GM19238 (cell line): ENCODE measurements around the gene EIF4A2.

Experiments used
- DNase-seq: peaks from one replicate; pipeline ENCODE4 v3.0.0; 2011; ENCODE audit warnings: low spot score; ENCODE audit not compliant: insufficient read length

Gene EIF4A2

DNA sequence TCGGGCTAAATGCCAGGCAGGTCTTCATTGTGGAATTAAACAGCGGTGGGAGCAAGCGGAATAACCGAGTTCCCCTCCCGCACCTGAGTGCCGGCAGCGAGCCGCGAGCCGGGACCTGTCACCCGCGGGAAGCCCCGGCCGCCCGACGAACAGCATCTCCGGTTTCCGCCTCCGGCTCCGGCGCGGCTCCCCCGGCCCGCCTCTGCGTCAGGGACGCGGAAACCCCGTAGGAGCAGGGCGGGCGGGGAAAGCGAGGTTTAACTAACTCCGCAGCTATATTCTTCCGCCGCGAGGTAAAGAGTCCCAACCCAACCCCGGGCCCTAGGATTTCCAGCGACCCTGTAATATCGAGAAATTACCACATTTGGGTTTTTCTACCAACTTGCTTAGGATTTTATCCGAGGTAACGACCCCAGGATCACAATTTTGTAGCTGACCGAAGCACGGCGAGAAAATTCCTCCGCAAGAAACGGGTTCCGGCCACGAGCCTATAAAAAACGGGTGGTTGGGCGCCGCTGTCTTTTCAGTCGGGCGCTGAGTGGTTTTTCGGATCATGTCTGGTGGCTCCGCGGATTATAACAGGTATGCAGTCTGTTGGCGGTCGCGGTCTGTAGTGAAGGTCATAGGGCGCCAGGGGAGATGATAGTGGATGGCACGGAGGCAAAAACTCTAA lies at the start of gene EIF4A2:
EIF4A2 (plus strand) TSS at position 520 of the 673 bp plus-strand sequence; CDS start at position 554, 34 bp downstream.
- DNase-seq: peak; percentile 74

DNA sequence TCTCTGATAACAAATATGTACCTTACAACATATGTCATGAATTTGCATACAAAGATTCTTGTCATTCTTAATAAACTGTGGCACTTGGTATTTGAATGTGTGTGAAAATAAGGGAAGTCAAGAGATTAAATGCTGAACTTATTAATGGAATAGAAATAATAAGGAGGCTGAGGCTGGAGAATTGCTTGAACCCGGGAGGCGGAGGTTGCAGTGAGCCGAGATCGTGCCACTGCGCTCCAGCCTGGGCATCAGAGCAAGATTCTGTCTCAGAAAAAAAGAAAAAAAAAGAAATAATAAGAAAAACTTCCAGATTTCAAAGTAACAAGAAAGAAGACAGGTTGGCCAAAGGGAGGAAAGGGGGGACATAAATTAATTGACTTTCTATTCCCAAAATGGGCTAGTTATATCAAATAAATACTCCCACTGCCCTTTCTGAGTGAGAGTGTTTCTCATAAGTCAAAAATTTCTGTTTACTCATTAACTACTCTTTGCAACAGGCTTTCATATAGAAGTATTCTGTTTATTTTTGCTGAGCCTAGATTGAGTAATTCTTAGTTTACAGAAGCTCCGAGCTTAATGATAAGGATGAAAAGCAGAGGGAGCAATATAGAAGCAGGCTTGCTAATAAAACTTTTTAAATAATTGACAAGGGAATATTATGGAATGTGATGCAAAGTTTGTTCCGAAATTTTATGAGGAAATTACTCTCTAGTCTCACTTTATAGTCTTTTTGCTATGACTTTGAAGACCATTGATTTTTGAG lies 40.6 kb upstream of the EIF4A2 start:
- no peak for DNase-seq

DNA sequence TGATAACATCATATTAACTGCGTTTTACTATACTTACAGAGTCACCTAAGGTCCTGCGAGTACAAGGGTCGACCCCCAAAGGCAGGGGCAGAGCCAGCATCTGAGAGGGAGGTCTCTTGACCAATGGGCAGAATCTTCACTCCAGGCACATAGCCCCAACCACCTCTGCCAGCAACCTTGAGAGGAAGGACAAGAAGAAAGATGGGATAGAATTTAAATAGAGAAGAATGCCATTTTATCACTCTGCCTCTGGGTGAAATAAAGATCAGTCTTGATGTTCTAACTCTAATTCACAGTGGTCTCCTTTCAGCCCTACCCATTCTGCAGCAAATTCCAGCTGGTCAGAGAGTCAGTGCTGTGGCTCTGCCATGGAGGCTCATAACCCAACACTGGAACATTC lies 39.7 kb upstream of the EIF4A2 start:
- no peak for DNase-seq

DNA sequence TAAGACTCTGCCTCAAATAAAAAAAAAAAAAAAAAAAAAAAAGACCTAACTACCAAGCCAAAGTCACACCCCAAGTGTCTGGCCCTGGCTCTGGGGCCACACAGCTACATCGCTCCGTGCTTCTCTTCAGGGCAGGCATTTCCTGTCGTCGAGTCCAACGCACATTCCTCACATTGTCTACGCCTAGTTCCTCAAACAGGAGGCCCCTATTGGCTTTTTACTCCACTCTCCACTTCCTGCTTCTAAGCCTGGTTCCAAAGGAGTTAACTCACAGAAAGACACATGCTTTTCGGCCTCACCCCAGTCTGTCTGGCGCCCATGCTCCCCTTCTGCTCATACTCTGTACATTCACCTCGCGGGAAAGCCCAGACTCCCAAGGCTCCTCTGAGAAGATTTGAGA lies 37.4 kb upstream of the EIF4A2 start:
- DNase-seq: no peak

DNA sequence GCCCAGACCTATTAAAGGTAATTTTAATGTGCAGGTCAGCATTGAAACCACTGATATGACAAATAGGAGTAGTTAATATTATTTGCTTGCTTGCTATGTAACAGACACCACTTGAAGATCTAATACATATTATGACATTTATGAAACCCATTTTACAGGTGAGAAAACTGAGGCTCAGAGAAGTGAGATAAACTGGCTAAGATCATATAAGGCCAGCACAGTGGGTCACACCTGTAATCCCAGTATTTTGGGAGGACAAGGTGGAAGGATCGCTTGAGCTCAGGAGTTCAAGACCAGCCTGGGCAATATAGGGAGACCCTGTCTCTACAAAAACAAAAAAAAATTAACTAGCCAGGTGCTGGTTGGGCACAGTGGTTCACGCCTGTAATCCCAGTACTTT lies 33.1 kb upstream of the EIF4A2 start:
- no peak for DNase-seq

DNA sequence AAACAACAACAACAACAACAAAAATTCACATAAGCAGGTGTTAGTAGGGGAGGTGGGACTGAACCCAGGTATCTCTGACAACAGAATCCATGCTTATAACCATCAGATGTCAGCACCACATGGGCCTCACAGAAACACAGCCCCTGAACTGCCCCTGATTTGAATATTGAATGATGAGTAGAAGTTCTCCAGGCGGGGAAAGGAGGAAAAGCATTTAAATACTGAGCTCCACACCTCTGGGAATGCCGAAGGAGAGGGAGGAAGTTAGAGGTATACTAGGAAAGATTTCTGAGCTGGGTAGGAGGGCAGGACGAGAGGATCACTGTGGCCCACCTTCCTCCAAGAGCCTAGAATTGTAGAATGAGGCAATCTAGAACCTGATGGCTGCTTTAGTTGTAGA lies 31.9 kb upstream of the EIF4A2 start:
- no peak for DNase-seq

DNA sequence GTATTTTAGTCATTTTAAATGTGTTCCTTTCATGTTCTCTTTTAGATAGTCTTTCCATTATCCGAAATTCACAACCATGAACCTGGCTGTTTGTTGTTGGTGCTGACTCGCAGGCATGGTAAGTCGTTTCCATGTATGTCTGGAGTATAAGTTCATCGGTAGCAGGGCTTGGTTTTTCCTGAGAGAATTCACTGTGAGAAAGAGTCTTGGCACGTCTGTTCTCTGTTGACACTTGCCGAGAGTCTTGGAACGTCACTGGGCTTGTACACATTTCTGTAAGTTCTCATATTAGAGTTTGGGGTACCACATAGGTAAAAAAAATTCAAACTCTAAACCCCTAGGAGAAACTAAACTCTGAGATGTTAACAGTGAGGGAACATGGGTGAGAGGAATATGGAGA lies 29.4 kb upstream of the EIF4A2 start:
- no peak for DNase-seq

DNA sequence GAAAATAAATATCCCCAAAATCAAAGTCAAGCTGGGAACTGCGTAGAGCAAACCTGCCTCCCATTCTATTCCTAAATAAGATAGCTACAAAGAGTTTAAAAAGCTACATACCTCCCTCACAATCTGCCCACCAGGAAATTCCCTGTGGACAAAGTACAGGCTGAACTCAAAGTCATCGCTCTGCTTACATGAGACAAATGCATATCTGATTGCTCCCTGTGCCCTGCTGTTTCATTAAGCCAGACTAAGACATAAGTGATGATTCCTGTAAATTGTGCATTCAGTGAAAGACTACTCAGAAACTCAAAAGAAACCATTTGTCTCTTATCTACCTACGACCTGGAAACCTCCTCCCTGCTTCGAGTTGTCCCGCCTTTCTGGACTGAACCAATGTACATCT lies 28.5 kb upstream of the EIF4A2 start:
- no peak for DNase-seq

DNA sequence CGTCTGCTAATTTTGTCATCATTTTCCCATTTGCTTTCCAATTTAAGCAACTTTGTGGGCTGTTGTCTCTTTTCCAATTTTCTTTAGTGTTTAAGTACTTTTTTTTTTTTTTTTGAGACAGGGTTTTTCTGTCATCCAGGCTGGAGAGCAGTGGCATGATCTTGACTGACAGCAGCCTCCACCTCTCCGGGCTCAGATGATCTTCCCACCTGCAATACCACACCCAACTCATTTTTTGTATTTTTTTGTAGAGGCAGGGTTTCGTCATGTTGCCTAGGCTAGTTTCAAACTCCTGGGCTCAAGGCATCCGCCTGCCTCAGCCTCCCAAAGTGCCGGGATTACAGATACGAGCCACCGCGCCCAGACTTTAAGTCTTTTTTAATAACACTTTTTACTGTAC lies 26.2 kb upstream of the EIF4A2 start:
- no peak for DNase-seq

DNA sequence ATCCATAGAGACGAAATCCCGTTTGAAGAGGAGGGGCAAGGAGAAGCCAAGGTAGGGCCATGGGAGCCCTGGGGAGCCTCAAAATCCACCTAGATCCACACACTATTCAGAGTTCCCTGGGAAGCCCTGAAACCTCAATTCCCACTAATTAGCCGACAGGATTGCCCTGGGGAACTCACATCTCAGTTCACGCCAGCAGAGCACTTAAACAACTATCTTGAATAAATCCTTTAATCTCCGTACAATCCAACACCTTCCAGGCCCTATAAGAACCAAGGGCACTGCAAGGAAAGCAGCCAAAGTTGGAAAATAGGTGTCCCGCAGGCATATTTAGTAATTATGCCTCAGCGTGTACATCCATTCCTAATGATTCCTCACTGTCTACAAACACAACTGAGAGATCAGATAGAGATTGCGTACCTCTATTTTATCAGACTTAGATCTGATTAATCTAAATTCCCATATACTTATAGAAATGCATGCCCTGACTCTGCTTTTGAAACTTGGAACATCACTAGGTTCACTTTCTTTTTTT lies 25.6 kb upstream of the EIF4A2 start:
- no peak for DNase-seq

DNA sequence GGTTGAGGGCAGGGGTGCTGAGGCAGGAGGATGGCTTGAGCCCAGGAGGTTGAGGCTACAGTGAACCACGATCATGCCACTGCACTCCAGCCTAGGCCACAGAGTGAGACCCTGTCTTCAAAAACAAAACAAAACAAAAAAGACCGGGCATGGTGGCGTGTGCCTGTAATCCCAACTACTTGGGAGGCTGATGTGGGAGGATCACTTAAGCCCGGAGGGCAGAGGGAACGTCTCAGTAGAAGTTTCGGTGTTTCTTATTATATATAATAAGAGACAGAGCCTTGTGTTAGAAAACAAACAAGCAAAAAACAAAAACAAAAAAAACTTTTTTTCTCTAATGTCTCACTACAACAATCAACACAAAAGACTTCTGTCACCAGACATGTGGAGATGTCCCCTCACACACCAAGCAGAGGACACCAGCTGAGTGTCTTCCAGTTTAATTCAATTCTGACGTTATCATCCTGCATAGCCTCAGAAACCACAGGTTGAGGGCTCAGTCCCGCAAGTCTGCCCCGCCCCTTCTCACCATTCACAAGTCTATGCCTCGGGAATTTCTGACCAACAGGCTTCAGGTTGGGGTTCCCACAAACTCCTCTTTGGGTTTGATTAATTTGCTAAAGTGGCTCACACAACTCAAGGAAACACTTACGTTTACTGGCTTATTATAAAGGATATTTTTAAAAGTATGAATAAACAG lies 24.0 kb upstream of the EIF4A2 start:
- DNase-seq: no peak

DNA sequence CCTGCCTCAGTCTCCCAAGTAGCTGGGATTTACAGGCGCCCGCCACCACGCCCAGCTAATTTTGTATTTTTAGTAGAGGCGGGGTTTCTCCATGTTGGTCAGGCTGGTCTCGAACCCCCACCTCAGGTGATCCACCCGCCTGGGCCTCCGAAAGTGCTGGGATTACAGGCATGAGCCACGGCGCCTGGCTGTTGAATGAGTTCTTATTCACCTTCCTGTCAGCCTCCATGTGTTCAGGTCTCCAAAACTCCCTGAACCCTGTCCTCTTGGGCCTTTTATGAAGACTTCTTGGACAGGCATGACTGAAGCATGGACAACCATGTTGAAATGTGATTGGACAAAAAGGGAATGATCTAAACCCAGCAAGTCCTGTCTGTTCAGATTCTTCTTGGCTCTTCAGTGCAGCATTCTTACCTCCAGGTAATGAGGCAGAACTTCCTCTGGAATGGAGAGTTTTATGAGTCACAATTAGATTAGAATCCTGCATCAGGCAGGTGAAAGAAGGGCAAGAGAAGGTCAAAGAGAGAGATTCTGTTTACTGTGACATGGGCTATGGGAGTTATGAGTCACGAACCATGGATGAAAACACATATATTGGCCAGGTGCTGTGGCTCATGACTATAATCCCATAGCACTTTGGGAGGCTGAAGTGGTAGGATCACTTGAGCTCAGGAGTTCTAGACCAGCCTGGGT lies 23.1 kb upstream of the EIF4A2 start:
- DNase-seq: no peak

DNA sequence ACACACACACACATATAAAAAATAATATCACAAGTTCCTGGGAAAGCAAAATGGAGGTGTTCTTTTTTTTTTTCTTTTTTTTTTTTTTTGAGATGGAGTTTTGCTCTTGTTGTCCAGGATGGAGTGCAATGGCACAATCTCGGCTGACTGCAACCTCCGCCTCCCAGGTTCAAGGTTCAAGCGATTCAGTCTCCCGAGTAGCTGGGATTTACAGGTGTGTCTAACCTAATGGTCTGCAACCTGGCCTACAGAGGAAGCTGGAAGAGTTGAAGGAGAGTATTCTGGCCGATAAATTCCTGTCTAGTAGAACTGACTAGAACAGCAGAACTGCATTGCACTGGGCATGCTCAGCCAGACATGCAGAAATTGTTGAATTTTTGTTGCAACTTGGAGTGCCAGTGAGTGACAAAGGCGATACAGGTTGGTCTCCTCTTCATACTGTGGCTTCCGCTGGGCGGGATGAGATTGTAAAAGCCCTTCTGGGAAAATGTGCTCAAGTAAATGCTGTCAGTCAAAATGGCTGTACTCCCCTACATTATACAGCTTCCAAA lies 22.4 kb upstream of the EIF4A2 start:
- no peak for DNase-seq

DNA sequence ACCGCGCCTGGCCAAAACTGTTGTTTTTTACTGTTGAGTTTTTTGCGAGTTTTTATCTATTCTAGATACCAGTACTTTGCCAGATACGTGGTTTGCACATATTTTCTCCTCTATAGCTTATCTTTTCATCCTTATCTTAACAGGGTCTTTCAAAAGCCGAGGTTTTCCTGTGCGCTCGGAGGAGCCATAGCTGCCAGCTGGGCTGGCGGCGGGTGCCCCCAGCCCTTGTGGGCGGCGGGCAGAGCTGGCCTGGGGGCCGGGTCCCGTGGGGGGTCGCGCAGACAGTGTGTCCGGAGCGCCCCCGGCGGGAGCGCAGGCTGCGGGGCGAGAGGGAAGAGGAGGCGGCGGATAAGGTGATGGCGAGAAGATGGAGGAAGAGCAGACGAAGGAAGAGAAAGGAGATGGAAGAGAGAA lies 11.1 kb upstream of the EIF4A2 start:
- peak; percentile 5 for DNase-seq

DNA sequence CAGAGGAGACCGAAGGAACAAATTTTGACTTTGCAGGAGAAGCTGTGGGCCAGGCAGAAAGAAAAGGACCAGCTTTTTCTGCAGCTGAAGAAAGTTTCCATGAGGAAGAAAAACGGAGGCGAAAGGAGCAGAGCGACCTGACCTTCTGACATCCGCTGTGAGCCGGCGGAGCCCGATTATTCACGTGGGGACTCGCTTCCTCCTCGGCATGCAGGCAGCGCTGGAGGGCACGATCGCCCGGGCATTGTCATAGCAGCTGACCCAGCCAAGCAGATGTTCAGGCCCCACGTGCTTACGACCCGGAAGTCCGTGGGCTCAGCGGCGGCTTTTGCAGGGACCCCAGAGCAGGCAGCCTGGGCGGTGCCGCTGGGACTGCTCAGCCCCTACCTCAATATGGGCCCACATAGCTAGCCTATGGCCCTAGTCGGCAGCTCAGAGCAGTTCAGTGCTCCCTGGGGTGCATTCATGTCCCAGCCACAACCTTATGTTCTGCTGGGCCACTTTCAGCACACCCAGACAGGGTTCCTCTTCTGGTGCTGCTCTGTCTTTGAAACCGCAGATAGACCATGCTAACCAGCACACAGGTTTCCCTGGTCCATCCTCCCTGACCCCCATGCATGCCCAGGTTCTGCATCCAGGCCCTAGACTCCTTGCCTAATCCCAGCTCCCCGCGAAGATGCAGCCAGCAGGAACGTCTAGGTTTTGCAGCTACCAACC lies 10.5 kb upstream of the EIF4A2 start:
- peak; percentile 70 for DNase-seq

DNA sequence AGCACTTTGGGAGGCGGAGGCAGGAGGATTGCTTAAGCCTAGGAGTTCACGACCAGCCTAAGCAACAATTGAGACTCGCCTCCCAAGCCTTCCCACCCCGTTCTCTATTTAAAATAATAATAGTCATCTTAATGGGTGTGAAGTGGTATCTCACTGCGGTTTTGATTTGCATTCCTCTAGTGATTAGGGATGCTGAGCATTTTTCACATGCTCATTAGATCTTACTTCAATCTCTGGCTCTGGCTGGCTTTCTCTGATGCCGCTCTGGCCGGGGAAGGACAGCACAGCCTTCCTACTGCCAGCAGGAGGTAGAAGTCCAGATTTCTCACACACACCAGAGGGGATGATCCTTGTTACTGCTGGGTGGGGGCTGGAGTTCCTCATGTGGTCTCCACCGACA lies 7.4 kb upstream of the EIF4A2 start:
- DNase-seq: no peak

DNA sequence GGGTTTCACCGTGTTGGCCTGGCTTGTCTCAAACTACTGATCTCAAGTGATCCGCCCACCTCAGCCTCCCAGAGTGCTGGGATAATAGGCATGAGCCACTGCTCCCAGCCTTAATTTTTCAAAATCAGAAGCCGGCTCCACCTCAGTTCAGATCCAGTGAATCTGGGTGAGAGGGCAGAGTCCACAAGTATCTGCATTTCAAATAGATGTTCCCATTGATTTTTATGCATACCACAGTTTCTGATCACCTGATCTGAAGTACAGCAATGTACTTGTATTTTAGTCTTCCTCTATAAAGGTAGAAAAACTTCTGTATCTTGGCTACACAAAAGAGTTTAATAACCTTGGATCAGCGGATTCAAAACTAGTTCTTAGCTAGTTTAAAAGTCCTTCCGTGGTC lies 4.2 kb upstream of the EIF4A2 start:
- DNase-seq: no peak

DNA sequence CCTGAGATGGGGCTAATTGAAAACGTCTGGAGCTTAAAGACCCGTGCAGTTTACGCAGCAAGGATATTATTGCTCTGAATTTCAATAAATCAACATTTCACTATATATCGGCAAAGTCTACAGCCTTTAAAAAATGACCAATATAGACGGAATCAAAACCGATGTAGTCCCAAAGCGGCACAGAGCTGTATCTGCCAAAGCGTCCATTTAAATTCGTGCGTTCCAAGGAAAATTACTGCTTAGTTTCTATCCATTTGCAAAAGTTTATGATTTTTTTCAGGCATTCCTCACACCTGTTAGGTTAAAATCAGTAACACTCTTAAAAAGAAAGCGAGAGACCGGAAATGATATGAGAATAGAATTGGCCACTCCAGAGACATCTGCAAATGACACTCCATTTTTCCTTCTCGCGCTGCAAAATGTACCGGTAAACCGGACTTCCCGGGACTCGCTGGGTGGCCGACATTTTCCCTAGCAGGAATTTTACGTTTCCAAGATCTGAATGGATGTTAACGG lies 777 bp upstream of the EIF4A2 start:
- DNase-seq: no peak

DNA sequence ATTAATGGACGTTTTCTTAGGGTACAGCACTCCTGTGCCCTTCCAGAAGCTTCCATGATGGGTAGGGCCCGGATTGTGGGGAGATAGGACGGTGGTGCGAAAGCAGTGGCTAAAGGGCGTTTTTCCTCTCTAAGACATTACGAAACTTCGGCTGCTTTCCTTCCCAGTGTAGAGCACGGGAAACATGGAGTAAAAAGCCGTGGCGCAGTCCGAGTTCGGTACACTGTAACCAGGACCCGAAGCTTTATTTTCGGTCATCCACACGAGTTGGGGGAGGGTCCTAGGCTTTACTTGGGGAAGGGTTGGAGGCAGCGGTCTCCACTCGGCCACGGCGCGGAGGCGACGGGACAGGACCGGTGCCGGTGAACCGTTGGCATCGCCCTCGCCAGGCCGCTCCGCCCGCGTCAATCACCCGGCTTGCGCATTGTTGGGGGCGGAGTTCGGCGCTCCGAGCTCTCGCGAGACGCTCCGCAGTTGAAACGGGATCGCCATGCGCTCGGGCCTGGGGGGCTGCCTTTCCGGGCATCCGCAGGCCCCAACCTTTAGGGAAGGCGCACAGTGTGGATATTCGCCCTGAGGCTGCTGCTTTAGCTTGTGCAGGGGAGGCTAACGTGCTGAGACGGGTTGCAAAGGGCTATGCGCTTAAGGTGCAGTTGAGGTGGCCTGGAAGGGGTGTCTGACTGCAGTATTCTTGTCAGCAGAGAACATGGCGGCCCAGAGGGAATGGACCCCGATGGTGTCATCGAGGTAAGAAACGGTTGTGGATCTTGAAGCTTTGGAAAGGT lies 546 bp downstream of the EIF4A2 start:
- DNase-seq: peak; percentile 68
